Breast epithelium (tissue), 3 donors: ENCODE measurements around the gene ADAMTS13.

Source experiments
- POLR2A ChIP-seq: fragments of 450-650 bp; IDR thresholded peaks from one replicate; pipeline ENCODE4 v1.6.1; 2016; ENCODE audit warnings: antibody characterized with exemption, mild to moderate bottlenecking, moderate library complexity
- POLR2AphosphoS5 ChIP-seq, 3 donors: sonication (generic); formaldehyde crosslinking; IDR thresholded peaks; one replicate each; pipeline ENCODE4 v1.6.1; 2017; ENCODE audit warnings: antibody characterized with exemption in 3 of 3
- TF ChIP-seq, protein P1 (sequence below), 3 donors: fragments of 450-650 bp; IDR thresholded peaks; one replicate each; pipeline ENCODE4 v1.5.1; 2016 to 2017; ENCODE audit warnings: antibody characterized with exemption in 3 of 3, mild to moderate bottlenecking in 3 of 3, moderate library complexity in 3 of 3

DNA sequence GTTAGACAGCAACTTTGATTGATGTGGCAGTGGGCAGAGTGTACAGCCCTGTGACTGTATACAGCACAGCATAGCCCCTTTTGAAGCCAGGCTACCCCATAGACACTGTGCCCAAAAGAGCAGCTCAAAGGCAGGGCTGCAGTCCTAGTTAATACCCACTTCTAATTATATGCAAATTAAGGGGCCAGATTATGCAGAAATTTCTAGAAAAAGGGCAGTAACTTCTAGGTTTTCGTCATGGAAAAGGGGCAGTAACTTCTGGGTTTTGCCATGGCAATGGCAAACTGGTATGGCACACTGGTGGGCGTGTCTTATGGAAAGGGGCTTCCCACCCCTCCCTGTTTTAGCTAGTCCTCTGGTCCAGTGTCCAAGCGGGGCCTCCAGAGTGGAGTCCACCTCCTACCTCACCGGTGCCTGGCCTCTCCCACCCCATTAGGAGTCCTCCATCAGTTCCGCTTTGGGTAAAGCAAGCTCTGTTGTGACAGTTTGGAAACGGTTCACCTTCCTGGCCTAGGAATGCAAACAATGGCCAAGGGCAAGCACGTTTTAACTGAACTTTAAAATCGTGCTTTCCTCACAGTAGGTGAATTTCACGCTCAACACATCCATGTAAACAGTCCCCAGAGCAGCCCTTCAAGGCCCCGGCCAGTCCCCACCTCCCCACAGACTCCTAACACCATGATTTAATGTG is 5.6 kb downstream of the ADAMTS13 start:
- TF ChIP-seq, protein P1, sequence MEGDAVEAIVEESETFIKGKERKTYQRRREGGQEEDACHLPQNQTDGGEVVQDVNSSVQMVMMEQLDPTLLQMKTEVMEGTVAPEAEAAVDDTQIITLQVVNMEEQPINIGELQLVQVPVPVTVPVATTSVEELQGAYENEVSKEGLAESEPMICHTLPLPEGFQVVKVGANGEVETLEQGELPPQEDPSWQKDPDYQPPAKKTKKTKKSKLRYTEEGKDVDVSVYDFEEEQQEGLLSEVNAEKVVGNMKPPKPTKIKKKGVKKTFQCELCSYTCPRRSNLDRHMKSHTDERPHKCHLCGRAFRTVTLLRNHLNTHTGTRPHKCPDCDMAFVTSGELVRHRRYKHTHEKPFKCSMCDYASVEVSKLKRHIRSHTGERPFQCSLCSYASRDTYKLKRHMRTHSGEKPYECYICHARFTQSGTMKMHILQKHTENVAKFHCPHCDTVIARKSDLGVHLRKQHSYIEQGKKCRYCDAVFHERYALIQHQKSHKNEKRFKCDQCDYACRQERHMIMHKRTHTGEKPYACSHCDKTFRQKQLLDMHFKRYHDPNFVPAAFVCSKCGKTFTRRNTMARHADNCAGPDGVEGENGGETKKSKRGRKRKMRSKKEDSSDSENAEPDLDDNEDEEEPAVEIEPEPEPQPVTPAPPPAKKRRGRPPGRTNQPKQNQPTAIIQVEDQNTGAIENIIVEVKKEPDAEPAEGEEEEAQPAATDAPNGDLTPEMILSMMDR (IDR thresholded peaks at IDR 0.05), result no peak
- TF ChIP-seq POLR2A (no peak), POLR2AphosphoS5 (IDR thresholded peaks at IDR 0.05) (no peak)
